ENCODE results near the gene TBX2.
A peak's percentile ranks its signal among the peaks of the same experiment; 100 is the strongest.

The TBX2 gene

DNA sequence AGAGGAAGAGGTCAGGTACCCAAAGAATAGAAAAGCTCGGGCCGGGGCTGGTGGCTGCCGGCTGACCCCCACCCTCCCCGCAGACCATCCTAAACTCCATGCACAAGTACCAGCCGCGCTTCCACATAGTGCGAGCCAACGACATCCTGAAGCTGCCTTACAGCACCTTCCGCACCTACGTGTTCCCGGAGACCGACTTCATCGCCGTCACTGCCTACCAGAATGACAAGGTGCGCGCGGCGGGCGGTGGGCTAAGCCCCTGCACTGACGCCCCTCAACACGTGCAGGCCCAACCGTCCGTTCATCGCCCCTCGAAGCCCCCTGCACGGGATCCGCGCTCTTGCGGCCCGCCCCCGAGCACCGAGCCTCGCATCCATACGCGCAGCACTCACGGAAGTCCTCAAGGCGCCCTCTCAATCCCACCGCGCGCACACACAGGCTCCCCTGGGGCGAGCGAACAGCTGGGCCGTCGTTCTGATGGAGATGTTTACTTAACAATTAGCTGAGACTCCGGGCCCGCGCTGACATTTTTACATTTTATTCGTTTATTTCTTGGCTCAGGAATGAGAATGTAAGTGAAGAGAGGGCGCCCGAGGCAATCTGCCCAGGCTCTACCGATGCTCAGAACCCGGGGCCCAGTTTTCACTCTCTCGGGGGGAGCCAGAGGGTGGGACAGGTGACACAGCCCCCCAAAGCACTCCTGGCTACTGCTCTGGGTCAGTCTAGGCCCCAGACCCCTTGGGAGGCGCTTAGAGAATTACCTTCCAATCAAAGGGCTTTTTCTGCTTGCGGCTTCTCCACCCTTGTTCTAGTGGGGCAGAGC, 3.5 kb downstream of the TBX2 start:
- peak; percentile 89 for DNase-seq

DNA sequence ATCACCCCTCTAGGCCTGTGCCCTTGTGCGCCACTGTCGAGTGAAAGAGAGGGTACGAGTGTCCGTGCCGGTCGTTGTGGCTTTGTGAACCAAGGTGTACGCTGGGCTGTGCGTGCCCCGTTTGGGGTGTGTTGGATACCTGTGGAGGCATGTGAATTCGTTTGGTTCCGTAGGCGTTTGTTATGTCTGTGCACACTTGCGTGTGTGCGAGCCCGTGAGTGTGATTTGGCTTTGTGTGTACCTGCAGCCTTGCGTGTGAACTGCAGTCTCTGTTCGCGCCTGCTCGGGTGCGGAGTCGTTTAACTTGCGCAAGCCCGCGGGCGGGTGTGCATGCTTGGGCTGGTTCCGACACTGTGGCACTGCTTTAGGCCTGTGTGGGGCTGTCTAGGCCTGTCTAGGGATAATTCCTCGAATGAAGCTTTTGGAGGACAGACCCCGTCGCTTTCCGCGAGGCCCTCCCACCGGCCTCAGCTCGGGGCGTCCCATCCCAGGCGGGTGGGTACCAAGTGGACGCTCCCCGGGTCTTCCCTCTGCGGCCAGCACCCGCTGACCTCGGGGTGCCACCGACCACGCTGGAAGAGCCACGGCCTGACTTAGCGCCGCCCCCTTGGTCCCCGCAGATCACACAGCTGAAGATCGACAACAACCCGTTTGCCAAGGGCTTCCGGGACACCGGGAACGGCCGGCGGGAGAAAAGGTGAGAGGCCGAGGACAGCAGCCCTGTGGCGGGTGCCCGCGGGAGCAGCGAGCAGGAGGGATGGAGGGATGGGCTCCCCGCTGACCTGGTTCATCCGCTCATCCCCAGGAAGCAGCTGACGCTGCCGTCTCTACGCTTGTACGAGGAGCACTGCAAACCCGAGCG, 4.4 kb downstream of the TBX2 start:
- peak; percentile 26 for DNase-seq

DNA sequence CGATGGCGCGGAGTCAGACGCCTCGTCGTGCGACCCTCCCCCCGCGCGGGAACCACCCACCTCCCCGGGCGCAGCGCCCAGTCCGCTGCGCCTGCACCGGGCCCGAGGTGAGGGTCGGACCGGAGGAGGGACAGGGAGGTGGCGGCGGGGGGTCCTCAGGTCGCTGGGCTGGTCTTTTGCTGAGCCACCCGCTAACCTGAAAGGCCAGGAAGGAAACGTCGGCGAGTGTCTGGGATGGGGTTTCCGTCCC, 4.9 kb downstream of the TBX2 start:
- no peak for DNase-seq

GRCh38 chr17:61404913-61405685, 5.5 kb downstream of the TBX2 start:
- DNase-seq: no peak

- DNase-seq: no peak
Observed at GRCh38 chr17:61405686-61406536, 6.3 kb downstream of the TBX2 start.

GRCh38 chr17:61406537-61406845, 6.8 kb downstream of the TBX2 start:
- DNase-seq: no peak

- no peak for DNase-seq
Observed at GRCh38 chr17:61406971-61407911, 7.6 kb downstream of the TBX2 start.

- DNase-seq: no peak
Observed at GRCh38 chr17:61408151-61409041, 8.8 kb downstream of the TBX2 start.

DNA sequence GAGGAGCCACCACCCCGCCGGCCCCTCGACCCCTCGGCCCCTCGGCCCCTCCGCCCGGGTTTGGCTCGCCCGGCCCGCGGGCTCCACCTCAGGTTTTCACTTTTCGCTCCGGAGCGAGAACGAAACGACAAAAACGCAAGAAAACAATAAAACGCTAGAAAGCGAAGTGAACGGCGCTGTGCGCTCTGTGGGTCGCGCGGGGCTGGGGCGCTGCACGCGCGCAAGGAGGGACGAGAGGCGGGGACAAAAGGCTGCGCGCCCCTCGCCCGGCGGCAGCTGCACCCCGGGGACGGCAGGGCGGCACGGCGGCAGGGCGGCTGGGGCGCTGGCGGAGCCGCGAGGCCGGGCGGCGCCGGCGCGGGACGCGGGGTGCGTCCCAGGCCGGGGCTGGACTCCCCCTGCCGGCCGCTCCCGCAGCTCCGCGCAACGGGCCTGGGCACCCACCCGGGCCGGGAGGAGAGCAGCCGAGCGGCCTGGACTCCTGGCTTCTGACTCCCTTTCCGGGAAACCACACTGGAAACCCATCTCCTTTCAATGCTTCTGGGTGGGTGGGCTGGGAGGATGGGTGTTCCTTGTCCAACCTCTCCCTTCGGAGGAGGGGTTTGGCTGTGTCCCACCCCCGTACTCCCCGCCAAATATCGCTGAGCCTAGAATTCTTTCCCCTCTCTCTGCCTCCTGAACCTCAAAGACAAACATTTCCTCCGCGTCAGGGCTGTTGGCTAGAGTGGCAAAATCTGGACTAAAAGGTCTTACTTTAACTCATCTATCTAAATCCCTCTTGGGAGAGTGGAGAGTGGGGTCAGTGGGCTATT, 9.9 kb downstream of the TBX2 start:
- peak; percentile 44 for DNase-seq

DNA sequence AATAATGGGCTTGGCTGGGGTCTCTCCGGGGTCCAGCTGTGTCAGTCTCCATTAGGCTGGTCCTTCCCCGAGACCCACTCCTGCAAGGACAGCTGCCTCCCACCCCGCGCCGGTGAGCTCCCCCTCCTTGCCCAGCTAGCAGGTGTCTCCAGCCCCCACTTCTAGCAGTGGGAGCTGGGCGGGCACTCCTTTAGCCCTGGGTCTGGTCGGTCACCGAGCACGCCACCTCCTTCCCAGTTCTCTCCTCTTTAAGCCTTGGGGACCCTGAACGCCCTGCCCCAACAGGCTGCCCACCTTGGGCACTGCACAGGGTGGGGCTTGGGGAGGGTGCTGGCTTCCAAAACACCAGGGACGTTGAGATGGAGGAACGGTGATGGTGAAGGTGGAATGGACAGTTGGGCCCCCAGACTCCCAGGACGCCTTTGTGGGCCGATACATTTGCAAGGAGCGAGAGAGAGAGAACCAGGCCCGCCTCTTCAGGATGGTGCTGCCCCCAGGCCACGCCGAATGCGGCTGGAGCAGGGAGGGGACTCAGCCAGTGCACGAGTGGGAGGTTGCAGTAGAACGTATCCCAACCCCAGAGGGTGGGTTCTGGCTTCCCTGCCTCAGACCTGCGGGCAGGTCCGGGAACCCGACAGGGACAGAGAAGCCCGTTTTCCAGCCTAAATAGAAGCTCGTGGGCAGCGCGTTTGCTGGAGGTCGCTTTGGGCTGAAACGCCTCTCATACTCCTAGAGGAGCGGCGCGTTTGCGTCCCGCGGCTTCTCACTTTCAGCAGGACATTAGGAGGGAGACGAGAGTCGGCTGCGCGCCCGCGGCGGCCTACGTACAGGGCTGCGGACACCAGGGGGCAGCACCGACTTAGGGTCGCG, 10.7 kb downstream of the TBX2 start:
- DNase-seq: no peak

GRCh38 chr17:61411011-61411260, 11.3 kb downstream of the TBX2 start:
- DNase-seq: no peak

- no peak for DNase-seq
Observed at GRCh38 chr17:61411261-61412142, 11.9 kb downstream of the TBX2 start.

DNA sequence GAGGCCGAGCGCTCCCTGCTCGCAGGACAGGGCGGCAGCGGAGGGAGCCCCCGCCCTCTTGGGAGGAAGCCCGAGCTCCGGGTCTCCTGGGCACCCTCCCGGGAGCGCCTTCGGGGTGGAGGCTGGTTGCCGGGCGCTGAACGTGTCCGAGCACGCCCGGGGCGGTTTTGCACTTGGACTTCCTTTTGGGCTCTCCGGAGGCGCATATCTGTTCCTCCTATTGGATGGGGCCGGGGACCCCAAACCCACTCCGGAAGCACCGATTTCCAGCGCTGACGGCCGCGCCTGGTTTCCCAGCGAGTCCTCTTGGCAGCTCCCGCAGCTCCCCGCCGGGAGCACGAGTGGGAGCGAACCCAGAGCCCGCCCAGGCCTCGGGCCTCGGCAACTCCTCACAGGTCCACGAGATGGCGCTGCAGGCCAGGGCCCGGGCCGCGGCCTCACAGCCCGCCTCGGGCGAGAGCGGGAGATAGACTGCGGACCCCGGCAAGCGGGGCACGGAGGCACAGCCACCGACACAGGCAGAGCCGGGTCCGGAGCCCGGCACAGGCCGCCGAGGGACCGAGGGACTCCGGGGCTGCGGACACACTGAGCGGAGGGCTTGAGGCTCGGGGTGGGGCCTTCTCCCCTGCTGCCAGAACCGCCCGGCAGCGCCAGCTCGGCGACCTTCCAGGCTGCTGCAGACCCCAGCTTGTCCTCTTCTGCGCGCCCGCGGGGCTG, 12.7 kb downstream of the TBX2 start:
- peak; percentile 69 for DNase-seq

DNA sequence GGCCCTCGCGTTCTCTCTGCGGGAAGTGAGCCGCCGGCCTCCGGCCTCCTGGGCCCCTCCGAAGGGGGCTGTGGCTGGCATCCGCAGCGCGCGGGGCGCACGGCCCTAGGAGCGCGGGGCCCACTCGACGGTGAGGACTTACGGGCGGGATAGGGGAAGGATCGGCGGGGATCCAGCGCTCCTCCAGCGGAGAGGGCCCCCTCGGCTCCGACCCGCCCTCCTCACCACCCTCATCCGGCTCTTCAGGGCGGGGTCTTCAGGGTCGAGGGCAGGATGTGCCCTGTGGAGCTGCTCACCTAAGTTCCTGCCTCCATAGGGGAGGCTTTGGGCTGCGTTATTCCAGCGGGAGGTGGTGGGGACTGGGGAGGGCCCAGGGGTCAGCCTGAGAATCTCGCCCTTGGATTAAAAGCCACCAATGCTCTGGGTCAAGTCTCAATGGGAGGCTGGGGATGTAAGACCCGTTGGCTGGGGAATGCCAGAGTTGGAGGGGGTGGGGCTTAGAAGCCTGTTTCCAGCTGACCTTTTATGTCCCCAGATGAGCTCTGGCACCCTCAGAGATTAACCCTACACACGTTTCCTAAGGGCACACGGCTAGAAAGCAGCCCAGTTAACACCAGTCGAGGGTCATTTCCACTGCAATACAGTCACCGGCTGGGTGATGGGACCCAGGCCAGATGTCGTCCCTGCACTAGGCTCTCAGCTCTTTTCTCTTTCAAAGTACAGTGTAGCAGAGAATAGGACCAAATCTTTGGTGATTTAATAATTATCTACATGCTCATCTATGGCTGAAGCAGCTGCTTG, 13.4 kb downstream of the TBX2 start:
- DNase-seq: no peak

GRCh38 chr17:61413661-61414126, 14.1 kb downstream of the TBX2 start:
- DNase-seq: no peak
